HG02610 (cell line): ENCODE results near the gene NKIRAS1.

Experiments
- ATAC-seq: cut with Tn5 transposase; IDR thresholded peaks from one replicate; pipeline ENCODE4 v1.9.1; 2021; ENCODE audit warnings: mild to moderate bottlenecking, moderate library complexity; ENCODE audit not compliant: unreplicated experiment

Gene NKIRAS1

DNA sequence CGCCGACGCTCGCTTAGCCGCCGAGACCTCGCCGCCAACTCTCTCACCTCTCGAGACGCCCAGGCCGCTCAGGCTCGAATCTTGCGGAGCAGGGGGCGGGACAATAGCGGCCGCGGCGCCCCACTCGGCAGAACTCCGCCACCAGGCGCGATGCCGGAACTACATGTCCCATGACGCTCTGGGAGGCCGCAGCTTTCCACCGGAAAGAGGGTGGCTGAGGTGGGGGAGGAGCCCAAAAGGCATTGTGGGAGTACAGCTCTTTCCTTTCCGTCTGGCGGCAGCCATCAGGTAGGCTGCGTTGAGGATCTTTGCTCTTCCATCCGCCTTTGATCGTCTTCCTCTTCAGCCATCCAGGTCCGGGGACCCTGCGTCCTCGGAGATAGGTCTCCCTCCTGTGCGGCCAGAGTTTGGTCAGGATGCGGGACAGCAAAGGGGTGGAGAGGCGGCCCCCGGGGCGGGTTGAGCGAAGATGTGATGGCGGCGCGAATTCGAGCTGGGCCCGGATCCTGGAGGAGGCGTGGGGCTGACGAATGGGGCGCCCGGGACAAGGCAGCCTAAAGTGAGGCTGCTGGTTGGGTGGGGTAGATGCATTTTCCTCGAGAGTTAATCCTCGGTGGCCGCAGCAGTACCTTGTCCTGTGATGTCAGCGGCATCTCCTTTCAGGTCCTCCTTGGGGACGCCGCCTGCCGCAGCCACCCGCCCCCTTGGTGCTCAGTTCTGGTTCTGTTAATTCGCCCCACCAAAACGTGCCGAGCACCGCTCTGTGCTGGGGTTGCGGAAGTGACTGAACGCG lies at the start of gene NKIRAS1, which contains the start of gene RPL15:
Gene NKIRAS1 (minus strand): TSS at position 105 of the 793 bp plus-strand sequence. CDS start 6,086 bp downstream, outside the sequence.
Gene RPL15 (plus strand): TSS at position 247 of the 793 bp plus-strand sequence. CDS start 728 bp downstream, outside the sequence.
- ATAC-seq: peak; percentile 95

DNA sequence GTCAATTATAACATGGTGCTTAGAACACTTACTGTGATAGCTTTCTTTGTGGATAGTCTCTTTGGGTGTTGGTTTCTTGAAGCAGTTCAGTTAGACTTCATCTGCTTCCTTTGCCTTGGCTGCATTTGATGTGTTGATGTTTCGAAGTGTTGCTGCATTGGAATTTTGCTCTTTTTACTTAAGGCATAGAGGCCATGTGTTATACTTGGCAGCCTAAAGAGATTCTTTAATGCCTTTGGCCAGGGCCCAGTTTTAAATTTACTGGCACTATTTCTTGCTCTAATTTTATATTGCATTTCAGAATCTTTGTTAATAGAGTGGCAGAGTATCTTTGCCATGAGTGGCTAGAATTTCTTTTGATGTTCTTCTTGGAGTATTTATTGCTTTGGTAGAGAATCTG lies 49.5 kb upstream of the NKIRAS1 start:
- no peak for ATAC-seq

DNA sequence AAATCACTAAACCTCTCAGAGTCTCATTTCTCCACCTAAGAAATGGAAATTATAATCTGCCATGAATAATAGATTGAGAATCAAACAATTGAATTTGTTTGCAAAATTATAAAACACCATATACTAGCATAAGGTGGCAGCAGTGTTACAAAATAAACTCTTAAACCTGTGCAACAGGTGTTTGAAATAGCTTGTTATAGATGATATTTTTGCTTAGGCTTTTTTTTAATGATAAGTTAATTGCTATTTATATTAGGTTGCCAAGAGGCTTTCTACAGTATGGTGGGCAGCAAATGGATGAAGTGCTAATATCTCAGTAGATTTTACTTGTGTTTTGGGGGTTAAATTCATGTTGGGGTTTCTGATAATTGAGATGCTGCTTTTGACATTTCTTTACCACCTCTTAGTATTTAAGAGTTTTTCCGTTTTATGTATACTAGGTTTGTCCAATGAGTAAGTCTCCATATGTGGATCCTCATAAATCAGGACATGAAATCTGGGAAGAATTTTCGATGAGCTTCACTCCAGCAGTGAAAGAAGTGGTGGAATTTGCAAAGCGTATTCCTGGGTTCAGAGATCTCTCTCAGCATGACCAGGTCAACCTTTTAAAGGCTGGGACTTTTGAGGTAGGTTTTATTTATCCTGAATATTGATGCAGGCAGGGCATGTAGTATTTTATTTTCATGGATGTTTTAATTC lies 47.9 kb upstream of the NKIRAS1 start:
- ATAC-seq: no peak

- no peak for ATAC-seq
Measured at GRCh38 chr3:23961913-23962312, 45.1 kb upstream of the NKIRAS1 start.

GRCh38 chr3:23961066-23961465 lies 44.3 kb upstream of the NKIRAS1 start:
- no peak for ATAC-seq

GRCh38 chr3:23960649-23961048 lies 43.9 kb upstream of the NKIRAS1 start:
- no peak for ATAC-seq

DNA sequence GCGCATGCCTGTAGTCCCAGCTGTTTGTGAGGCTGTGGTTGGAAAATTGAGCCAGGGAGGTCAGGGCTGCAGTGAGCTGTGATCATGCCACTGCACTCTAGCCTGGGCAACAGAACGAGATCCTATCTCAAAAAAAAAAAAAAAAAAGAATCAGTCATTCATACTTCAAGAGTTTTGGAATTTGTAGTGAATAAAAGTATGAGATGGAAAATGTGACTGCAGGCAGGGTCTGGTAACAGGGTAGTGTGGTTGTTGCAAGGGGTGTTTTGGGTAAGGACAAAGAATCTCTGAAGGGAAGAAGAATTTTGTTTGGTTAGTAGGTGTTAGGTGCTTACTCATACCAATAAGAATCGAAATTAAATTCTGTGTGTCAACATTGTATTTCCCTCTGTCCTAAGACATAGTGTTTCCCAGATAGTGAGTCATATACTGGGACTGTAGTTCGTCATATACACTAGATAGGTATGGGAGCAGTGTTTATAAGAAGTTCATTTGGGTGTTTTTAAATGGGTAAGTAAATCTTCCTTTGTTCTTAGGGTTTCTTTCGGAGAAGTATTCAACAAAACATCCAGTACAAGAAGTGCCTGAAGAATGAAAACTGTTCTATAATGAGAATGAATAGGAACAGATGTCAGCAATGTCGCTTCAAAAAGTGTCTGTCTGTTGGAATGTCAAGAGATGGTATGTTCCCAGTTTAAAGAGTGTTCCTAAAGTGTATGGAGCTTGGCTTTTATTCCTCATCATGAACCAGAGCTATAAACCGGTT lies 42.5 kb upstream of the NKIRAS1 start:
- ATAC-seq: peak; percentile 62

GRCh38 chr3:23956701-23957100 lies 39.9 kb upstream of the NKIRAS1 start:
- no peak for ATAC-seq

DNA sequence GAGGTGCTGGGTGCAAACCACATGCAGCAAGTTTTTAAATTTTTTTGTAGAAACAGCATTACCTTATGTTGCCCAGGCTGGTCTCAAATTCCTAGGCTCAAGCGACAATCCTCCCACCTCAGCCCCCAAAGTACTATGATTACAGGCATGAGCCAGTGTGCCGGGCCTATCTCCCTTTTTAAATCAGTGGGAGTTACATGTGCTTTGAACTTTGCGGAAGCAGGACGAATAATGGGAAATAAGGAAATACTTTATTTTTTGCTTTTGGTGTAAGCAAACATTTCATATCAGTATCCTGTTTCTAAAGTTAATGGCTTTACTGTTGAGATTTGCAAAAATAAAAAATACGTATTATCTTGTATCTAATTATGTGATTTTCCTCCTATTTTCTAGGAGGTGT lies 37.4 kb upstream of the NKIRAS1 start:
- no peak for ATAC-seq

GRCh38 chr3:23953523-23953922 lies 36.7 kb upstream of the NKIRAS1 start:
- ATAC-seq: no peak

DNA sequence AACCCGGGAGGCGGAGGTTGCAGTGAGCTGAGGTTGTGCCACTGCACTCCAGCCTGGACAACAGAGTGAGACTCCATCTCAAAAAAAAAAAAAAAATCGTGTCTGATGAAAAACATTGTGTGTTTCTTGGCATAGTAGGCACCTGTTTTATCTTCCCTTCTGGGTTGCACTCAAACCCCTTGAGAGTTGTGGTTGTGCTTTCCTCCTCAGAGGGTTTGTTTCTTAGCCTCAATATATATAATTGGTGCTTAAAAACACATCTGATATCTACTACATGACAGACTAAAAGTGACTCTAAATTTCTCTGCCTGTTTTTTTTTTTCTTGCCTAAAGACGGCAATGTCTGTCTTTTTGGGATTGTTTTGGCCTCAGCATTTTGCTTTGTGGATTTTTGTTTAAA lies 35.9 kb upstream of the NKIRAS1 start:
- peak; percentile 49 for ATAC-seq

- ATAC-seq: no peak
Measured at GRCh38 chr3:23950293-23950692, 33.5 kb upstream of the NKIRAS1 start.

DNA sequence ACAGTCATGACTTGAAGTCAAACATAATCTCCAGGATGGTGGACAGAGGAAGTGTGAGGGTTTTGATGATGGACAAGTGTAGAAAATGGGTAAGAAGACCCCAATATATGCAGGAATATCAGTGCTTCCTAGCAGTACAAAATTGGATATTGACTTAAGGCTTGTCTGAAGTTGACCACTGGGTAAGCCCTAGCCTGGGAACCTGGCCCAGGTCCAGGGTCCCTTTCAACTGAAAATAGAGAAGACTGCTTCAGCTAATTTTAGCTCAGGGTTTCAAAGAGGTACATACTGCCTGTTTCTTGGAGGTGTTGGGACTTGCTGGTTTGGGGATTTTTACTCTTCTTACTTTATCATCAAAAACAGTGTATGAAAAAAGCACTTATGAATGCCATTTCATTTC lies 33.0 kb upstream of the NKIRAS1 start:
- peak; percentile 13 for ATAC-seq

DNA sequence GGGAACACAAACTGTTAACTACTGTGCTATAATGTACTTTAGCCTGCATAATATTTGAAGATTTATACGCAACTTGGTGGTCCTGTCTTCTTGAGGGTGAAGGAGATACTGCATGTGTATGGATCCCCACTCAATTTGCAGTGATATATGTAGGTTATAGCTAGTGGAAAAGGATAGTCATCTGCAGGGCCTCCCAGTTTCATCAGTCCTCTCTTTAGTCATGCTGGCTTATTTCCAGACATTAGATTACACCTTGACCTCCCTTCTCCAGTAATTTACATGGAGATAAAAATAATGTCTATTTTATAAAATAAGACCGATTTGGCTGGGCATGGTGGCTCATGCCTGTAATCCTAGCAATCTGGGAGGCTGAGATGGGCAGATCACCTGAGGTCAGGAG lies 32.0 kb upstream of the NKIRAS1 start:
- no peak for ATAC-seq

DNA sequence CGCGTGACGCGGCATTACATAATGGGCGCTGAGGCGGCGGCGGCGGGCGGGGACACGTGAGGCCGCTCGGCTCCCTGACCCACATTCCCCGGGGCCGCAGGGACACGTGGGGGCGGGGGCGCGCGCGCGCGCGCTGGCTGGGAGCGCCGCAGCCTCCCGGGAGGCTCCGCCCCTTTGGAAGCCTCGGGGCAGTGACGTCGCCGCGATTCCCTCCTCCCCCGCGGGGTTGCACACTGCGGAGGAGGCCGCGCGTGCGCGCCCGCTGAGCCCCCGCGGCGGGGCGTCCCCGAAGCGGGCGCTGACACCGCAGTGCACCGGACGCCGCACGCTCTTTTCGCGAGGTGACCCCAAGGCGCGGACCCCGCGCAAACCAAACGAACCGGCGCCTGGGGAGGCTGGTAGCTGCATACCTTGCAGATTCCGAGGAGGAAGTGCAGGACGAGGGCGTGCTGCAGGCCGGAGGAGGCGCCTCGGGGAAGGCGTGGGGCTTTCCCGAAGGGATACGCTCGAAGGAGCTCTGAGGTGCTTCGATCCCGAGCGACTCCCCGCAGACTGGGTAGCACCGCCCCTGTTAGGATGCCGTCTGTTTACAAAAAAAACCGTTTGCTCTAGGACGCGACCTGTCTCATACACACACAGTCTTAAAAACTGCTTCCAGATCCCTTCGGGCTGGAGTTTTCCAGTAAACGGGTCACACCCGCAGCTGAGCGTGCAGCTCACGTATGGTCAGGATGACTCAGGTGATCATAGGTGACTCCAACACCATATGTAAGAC lies 29.3 kb upstream of the NKIRAS1 start:
- peak; percentile 79 for ATAC-seq

DNA sequence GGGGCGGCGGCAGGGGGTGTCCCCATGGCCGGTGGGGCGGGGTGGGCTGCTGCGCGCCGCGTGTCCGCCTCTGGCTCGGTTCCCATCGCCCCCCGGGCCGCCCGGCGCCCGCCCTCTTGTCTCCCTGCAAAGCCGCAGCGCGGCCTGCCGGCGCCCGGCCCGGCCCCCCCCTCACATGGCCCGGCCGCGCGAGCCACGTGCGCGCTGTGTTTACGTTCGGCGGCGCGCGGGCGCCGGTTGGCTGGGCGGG lies 28.8 kb upstream of the NKIRAS1 start:
- ATAC-seq: no peak

- ATAC-seq: peak; percentile 55
Measured at GRCh38 chr3:23944861-23945662, 28.3 kb upstream of the NKIRAS1 start, which contains the start of gene NR1D2. Gene NR1D2, plus strand, starts transcription at chr3:23945286. Its CDS starts 293 bp downstream, at chr3:23945579.

DNA sequence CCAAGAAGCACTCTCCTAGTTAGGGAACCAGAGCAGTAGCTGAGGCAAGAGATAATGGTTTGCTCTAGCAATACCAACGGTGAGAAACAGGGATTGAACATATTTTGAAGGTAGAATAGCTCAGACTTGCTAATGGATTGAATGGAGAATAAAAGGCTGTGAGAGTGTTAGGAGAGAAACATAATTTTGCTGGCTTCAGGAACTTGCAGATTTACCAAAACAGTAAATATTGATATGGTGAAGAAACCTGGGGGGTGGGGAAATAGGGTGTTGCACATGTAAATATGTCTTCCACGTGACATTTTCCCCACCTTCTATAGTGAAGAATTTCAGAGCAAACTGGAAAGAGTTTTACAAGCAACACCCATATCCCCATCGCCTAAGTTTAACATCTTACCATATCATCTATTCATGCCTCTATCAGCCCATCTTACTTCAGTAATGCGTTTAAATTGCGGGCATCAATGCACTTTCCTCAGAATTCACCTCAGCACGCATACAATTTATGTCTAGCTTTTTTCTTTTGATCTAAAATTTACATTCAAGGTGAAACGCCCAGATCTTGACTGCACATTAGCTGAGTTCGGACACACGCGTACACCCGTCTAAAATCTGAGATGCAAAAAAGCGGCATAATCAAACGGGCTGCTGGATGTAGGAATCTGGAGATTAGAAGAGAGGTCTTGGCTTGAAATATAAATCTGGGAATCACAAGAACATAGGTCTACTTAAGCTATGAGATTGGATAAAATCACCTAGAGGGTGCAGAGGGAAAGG lies 27.4 kb upstream of the NKIRAS1 start:
- no peak for ATAC-seq

DNA sequence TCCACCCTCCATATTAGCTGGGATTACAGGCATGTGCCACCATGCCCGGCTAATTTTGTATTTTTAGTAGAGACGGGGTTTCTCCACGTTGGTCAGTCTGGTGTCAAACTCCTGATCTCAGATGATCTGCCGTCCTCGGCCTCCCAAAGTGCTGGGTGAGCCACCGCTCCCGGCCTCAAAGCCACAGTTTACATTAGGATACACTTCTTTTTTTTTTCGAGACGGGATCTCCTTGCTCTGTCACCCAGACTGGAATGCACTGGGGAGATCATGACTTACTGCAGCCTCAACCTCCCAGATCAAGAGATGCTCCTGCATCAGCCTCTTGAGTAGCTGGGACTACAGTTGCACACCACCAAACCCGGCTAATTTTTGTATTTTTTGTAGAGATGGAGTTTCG lies 25.8 kb upstream of the NKIRAS1 start:
- ATAC-seq: no peak
